Activated naive CD4-positive, alpha-beta T cell treated with anti-CD3 and anti-CD28 coated beads, Interleukin-2, amount 50 U/mL, for 16 hours (primary cell): ENCODE data around the gene ORC5.

Source experiments
- DNase-seq: peaks from one replicate; pipeline ENCODE4 v3.0.0-alpha.2; 2020

ORC5 gene

DNA sequence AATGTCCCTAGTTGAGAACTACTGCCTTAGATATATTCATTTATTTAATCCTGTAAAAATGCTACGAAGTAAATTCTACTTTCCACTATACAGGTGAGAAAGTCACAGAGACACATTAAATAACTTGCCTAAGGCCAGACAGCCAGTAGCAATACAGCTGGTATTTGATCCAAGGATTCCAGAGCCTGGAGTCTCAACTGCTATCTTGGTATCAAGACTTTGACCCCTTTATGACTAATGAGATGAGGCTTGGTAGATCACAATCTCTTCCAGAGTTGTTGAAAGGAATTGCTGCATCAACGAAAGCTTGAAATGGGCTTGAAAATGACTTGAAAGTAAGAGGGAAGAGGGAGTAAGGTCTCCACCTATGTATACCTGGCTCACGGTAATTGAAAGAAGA lies 83.3 kb downstream of the ORC5 start:
- no peak for DNase-seq

DNA sequence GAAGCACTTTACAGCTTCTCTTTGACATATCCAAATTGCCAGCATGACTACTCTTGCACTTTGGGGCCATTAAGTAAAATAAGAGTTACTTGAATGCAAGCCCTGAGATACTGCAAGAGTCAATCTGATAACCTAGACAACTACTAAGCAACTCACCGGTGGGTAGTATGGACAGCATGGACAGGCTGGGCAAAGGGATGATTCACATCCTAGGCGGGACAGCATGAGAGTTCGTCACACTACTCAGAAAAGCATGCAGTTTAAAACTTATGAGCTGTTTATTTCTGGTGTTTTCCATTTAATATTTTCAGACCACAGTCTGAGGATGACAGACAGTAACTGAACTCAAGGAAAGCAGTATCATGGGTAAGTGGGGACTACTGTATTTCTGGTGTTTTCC lies 84.0 kb downstream of the ORC5 start:
- DNase-seq: no peak

DNA sequence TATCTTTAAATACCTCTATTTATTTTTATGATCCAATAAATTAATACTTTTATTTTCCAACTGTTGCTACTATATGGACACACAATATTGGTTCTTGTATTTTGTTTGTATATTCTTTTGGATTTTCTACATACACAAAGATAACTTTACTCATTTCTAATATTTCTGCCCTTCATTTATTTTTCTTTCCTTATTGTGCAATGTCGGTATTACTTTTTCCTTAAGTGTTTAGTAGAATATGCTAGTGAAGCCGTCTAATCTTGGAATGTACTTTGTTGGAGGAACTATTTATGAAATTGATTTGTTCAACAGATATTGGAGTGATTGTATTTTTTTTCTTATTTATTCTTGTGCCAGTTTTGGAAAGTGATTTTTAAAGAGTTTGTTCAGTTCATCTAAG lies 94.0 kb downstream of the ORC5 start:
- no peak for DNase-seq

DNA sequence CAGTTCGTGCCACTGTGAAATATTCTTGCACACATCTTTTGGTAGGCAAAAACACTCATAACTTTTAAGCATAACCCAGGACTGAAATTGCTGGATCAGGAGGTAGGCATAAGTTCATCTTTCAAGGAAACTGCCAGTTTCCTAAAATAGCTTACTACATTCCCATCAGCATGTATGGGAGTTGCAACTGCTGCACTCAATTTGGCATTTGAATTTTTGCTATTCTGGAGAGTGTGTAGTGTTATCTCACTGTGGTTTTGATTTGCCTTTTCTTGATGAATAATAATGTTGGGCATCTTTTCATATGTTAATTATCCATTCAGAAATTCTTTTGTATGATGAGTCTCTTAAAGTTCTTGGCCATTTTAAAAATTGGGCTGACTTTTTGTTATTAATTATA lies 95.2 kb downstream of the ORC5 start:
- DNase-seq: no peak

DNA sequence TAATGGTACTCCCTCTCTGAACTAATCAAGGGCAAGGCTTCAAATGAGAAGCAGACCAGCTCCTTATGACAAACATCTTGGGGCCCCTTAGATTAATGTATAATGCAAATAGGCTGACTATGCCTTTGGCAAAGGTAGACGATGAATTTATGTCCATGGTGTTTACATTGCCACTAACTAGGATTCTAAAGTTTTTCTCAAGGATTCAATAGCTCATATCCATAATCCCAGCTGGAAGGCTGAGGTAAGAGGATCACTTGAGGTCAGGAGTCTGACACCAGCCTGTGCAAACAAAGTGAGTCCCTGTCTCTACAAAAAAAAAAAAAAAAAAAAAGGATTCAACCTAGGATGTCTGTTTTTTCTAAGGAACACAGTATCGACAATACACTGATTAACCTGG lies 96.5 kb downstream of the ORC5 start:
- no peak for DNase-seq

DNA sequence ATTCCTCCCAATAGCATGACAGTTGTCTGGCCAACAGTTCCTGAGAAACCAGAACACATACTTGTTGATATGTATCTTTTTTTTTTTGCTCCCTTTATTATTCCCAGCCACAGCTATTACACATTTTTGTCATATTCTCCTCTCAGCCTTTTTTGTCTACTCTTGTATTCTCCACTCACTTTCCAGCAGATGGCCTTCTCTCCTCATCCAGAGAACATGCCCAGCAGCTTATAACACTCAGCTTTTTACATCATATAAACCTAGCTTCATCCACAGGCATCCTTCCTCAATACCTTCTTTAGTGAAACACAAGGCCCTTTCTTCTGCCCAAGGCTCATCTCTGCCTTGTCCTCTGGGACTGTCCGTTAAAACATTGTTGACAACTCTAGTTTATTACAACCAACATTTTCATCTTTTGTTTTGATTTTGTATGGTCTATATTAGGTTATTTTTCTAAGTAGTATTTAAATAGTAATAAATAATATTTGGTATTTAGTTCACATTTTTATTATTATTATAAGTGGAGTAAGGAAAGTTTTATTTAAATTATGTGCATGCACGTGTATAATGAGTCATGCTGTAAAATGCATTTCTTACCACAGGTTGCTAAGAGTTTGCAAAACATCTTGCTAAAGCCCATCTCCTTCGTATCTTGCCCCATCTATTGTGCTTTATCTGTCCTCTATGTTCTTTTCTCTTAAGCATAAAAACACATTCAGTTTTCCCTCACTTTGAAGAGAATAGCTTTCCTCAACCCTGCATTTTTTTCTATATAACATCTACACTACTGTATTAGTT lies 101.5 kb downstream of the ORC5 start:
- DNase-seq: no peak

DNA sequence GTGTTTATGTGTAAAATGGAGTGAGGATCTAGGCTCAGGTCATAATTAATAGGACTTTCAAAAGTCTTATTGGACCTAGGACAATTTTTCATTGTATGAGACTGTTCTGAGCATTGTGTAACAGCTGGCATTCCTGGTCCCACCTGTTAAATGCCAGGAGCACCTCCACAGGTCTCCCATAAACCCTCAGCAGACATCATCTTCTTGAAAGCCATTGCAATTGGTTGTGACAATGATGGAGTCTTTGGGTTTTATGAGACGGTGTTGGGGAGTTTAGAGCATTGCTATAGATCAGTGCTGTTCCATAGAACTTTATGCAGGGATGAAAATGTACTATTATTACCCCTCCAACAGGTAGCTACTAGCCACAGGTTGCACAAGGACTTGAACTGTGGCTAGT lies 108.9 kb downstream of the ORC5 start:
- no peak for DNase-seq

DNA sequence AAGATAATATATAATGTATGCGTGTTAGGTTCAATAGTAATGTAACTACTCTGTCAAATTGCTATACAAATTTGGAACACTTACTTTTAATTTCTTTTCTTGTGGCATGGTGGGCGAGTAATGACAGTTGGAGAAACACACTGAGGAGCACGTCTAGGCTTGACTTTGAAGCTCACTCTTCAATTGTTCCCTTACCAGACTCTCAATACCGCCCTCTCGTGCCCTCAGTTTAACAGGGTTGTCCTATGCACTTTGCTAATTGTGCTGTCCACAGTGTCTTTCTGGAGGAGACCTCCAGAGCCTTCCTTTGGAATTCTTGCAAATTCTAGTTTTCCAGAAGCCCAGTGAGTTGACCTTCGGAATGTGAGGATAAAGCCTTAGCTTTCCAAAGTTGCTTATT lies 111.1 kb downstream of the ORC5 start:
- DNase-seq: no peak

DNA sequence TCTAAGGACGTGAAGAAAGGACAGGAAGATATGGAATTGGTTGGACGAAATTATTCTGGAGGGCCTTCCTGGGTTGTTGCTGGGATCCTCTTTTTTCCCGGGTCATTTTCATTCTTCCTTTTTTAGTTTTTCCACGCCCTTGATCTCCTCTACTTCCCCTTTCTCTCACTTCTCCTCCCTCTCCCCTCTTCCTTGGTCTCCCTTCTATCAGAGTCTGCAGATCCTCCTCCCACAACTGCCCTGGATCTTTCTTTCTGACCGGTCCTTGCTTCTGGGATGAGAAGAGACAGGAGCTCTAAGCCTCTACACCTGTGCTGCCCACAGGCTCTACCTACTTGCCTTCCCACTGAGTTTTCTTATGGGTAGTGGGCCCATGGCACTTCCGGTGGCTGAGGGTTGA lies 114.7 kb downstream of the ORC5 start:
- DNase-seq: no peak

DNA sequence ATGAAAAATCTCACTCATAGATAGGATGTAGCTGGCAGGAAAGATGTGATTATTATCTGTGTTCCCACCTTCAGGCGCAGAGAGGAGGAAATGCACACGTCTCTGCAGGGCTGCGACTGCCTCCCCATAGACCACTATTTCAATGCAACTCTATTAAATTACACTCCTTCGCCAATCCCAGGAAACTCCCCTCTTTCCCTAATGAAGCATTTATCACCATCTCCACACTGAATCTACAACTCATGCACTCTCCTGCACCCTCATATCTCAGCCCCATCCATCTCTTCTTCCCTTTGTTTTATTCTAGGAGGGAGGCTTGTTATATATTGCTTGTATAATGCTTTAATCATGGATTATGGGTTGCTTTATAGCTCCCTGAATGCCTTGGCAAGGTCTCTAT lies 116.6 kb downstream of the ORC5 start:
- DNase-seq: no peak

DNA sequence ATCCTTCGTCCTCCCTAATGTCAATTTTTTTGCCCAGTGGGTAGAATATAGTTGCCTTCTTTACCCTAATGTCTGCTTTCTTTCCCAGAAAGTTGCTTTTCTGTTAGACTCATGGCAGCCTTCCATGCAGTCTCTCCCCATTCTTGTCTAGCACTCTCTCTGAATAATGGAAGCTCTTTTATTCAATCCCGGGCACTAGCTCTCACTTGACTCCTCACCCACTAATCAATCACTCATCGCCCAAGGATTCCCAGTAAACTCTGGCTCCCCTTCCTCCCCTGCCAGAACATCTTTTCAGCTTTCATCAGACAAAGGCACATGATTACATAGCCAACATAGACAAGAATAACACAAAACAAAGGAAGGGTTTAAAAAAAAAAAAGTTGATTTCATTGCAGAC lies 118.2 kb downstream of the ORC5 start:
- no peak for DNase-seq

DNA sequence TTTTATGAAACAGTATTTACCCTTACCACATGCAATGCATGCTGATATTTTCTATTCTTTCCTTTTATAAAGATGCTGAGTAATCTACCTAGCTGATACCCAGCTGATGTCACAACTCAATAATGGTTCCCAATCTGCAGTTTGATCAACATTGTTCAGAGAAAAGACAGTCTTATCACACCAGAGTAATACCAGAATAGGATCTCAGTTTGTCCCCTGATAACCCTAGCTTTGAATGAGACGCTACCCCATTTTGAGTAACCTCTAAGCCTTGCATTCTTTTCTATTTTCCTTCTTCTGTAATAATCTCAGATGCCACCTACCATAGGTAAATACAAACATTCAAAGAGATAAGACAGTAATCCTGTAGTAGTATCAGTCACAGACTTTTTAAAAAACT lies 118.8 kb downstream of the ORC5 start:
- no peak for DNase-seq
